ENCODE results near the gene EN2.

The EN2 gene

DNA sequence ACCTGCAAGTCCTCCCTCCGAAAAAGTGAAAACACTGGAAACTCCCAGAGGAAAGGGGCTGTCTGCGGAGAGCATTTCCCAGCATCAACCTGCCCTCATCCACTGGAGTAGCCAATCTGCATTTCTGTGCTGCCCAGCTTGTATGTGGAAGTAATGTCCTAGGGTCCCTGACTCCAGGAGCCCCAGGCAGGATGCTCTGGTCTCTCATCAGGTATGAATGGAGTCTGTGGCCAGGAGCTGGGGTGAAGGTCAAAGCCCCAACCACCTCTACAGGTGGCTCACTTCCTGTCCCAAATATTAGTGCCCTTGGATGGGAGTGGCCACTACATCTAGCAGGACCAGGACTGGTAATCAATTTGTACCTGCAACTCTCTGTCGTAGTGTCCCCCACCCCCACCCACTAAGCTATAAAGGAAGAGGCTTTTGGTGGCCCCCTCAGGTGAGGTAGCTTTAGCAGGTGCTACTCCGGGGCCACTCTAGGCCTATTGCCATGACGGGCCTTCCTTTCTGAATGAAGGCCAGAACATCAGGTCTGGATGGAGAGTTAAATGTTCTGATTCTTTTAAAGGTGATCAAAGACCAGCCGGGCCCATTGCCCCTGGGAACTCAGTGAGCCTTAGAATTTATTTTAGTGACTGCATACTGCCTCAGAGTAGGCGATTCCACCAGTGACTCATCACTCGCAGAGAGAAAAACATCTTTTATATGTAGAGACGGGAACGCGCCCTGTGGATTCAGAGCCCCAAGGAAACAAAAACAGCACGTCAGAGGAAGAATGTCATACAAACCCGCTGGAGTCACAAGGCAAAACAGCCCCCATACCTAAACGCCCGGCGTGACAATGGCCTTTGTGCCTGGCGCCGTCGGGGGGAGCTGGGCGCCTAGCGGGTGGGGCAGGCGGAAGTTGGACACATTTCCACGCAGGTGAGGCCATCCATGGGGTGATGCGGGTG, 13.0 kb downstream of the EN2 start:
- H3K4me2 ChIP-seq (ENCODE audit: insufficient read depth, low read length): no peak overlapping the region
- peaks cover 40% of the 10 kb centered on the region for H3K27me3 ChIP-seq (ENCODE audit: insufficient read depth, low read length, poor library complexity)
- H4K20me1 ChIP-seq (ENCODE audit: insufficient read depth, low read length): no peaks in the 10 kb centered on the region; the same call in 1 of the 2 replicates
- ATAC-seq (ENCODE audit: insufficient read depth, low read depth) (no peak), DNase-seq (no peak)
- no peaks in the 10 kb centered on the region for H3K36me3 ChIP-seq (ENCODE audit: insufficient read depth, low read length)
- H3K79me2 ChIP-seq (ENCODE audit: insufficient read depth, low read length): no peaks in the 10 kb centered on the region
- no peak overlapping the region for H3K9ac ChIP-seq (ENCODE audit: low read depth, low read length)
- no peaks in the 10 kb centered on the region for H3K9me3 ChIP-seq (ENCODE audit: insufficient read depth, low read length, severe bottlenecking)
- no peak overlapping the region for H3K27ac ChIP-seq (ENCODE audit: low read length)
- H3K4me1 ChIP-seq (ENCODE audit: insufficient read depth, low read length): no peaks in the 10 kb centered on the region
- H3K4me3 ChIP-seq (ENCODE audit: low read depth in 1 of 2, low read length in 2 of 2): no peak overlapping the region
- TF ChIP-seq, protein P1, sequence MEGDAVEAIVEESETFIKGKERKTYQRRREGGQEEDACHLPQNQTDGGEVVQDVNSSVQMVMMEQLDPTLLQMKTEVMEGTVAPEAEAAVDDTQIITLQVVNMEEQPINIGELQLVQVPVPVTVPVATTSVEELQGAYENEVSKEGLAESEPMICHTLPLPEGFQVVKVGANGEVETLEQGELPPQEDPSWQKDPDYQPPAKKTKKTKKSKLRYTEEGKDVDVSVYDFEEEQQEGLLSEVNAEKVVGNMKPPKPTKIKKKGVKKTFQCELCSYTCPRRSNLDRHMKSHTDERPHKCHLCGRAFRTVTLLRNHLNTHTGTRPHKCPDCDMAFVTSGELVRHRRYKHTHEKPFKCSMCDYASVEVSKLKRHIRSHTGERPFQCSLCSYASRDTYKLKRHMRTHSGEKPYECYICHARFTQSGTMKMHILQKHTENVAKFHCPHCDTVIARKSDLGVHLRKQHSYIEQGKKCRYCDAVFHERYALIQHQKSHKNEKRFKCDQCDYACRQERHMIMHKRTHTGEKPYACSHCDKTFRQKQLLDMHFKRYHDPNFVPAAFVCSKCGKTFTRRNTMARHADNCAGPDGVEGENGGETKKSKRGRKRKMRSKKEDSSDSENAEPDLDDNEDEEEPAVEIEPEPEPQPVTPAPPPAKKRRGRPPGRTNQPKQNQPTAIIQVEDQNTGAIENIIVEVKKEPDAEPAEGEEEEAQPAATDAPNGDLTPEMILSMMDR (IDR thresholded peaks at IDR 0.05; ENCODE audit: borderline replicate concordance, extremely low read depth, low read length, poor library complexity, severe bottlenecking): no peak
- TF ChIP-seq EZH2 (IDR thresholded peaks at IDR 0.05; ENCODE audit: borderline replicate concordance, low read depth, low read length, severe bottlenecking): no peak
- no peak overlapping the region for H2AFZ ChIP-seq (ENCODE audit: low read depth, low read length)

DNA sequence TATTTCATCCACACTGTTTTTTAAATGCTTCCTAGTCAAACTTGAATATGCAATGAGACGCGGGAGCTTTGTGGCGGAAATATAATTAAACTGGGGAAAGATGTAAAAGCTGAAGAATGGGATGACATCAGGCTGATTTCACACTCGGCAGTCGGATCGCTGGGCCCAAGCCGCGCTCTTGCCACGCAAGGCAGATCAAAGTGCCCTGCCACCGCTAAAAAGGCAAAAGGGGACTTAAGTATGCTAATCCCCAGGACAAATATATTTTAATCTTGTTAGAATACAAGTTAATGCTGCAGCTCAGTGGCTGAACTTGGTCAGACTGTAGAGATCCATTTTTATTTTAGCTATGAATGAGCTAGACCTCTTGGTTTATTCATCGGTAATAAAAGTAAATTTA, 13.8 kb downstream of the EN2 start:
- TF ChIP-seq, protein P1 (IDR thresholded peaks at IDR 0.05; ENCODE audit: borderline replicate concordance, extremely low read depth, low read length, poor library complexity, severe bottlenecking): no peak
- TF ChIP-seq EZH2 (IDR thresholded peaks at IDR 0.05; ENCODE audit: borderline replicate concordance, low read depth, low read length, severe bottlenecking): no peak
- Histone ChIP-seq H3K4me2 (ENCODE audit: insufficient read depth, low read length) (no peak overlapping the region), H2AFZ (ENCODE audit: low read depth, low read length) (no peak overlapping the region), H3K4me3 (ENCODE audit: low read depth in 1 of 2, low read length in 2 of 2) (no peak overlapping the region), H3K79me2 (ENCODE audit: insufficient read depth, low read length) (no peaks in the 10 kb centered on the region), H3K9ac (ENCODE audit: low read depth, low read length) (no peak overlapping the region), H3K4me1 (ENCODE audit: insufficient read depth, low read length) (no peaks in the 10 kb centered on the region), H3K36me3 (ENCODE audit: insufficient read depth, low read length) (no peaks in the 10 kb centered on the region), H3K27ac (ENCODE audit: low read length) (no peak overlapping the region), H3K9me3 (ENCODE audit: insufficient read depth, low read length, severe bottlenecking) (no peaks in the 10 kb centered on the region), H4K20me1 (ENCODE audit: insufficient read depth, low read length) (no peaks in the 10 kb centered on the region; the same call in 1 of the 2 replicates), H3K27me3 (ENCODE audit: insufficient read depth, low read length, poor library complexity) (peaks cover 40% of the 10 kb centered on the region)
- DNase-seq (no peak), ATAC-seq (ENCODE audit: insufficient read depth, low read depth) (no peak)

GRCh38 chr7:155477476-155477875, 19.5 kb downstream of the EN2 start:
- no peak overlapping the region for H3K4me2 ChIP-seq (ENCODE audit: insufficient read depth, low read length)
- DNase-seq (no peak), ATAC-seq (ENCODE audit: insufficient read depth, low read depth) (no peak)
- H3K9me3 ChIP-seq (ENCODE audit: insufficient read depth, low read length, severe bottlenecking): peaks cover 3% of the 10 kb centered on the region
- H3K27me3 ChIP-seq (ENCODE audit: insufficient read depth, low read length, poor library complexity): peaks cover 19% of the 10 kb centered on the region
- no peaks in the 10 kb centered on the region; the same call in 1 of the 2 replicates for H4K20me1 ChIP-seq (ENCODE audit: insufficient read depth, low read length)
- no peak overlapping the region for H2AFZ ChIP-seq (ENCODE audit: low read depth, low read length)
- H3K36me3 ChIP-seq (ENCODE audit: insufficient read depth, low read length): no peaks in the 10 kb centered on the region
- no peak overlapping the region for H3K9ac ChIP-seq (ENCODE audit: low read depth, low read length)
- TF ChIP-seq EZH2 (IDR thresholded peaks at IDR 0.05; ENCODE audit: borderline replicate concordance, low read depth, low read length, severe bottlenecking): no peak
- TF ChIP-seq, protein P1 (IDR thresholded peaks at IDR 0.05; ENCODE audit: borderline replicate concordance, extremely low read depth, low read length, poor library complexity, severe bottlenecking): no peak
- H3K4me3 ChIP-seq (ENCODE audit: low read depth in 1 of 2, low read length in 2 of 2): no peak overlapping the region
- H3K79me2 ChIP-seq (ENCODE audit: insufficient read depth, low read length): no peaks in the 10 kb centered on the region
- H3K27ac ChIP-seq (ENCODE audit: low read length): no peak overlapping the region
- H3K4me1 ChIP-seq (ENCODE audit: insufficient read depth, low read length): no peaks in the 10 kb centered on the region

All from DND-41 (cell line).